GM10847 (cell line): Measurements from ENCODE around the gene SPNS3.

Experiments used
- POLR2A ChIP-seq: IDR thresholded peaks from 2 replicates; pipeline ENCODE4 v1.6.1; 2011; ENCODE audit not compliant: insufficient read length; ENCODE audit errors: extremely low read depth

The SPNS3 gene

DNA sequence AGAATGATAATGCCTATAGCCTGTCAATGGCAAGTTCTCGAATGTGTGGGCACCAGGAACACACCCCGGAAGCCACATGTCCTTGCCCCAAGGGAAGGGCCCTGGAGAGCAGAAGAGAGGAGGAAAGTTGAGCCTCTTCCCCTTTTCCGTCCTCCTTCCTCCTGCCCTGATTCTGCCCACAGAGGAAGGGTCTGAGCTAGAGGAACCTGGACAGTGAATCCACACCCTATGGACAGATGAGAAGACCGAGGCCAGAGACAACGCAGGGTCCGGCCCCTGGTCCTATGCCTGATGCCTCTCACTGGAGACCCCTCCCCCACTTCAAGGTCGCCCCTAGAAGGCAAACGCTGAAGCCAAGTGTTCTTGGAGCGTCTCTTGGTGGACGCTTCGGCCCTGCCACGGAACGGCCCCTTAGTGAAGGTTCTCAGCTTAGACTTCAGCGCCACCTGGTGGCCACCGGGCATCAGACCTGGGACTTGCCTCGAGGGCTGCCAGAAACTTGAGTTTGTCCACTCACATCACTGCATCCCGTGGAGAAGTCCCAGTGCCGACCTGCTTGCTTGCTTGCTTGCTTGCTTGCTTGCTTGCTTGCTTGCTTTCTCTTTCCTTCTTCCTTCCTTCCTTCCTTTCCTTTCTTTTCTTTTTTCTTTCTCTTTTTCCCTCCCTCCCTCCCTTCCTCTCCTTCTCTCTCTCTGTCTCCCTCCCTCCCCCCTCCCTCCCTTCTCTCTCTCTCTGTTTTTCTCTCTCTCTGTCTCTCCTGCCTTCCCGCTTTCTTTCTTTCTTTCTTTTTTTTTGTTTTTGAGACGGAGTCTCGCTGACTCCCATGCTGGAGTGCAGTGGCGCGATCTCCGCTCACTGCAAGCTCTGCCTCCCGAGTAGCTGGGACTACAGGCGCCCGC, 20.6 kb upstream of the SPNS3 start:
- TF ChIP-seq POLR2A = no peak

GRCh38 chr17:4417129-4417667, 16.5 kb upstream of the SPNS3 start:
- TF ChIP-seq POLR2A = no peak

GRCh38 chr17:4420692-4421131, 13.0 kb upstream of the SPNS3 start:
- no peak for TF ChIP-seq POLR2A

GRCh38 chr17:4422864-4423263, 10.9 kb upstream of the SPNS3 start:
- TF ChIP-seq POLR2A = no peak

GRCh38 chr17:4425398-4425797, 8.3 kb upstream of the SPNS3 start:
- TF ChIP-seq POLR2A = no peak

- TF ChIP-seq POLR2A = no peak
These were observed 7.1 kb upstream of the SPNS3 start for GRCh38 chr17:4426499-4427208.

- no peak for TF ChIP-seq POLR2A
These were observed 6.2 kb upstream of the SPNS3 start for GRCh38 chr17:4427505-4427904.

- TF ChIP-seq POLR2A = no peak
These were observed 2.6 kb downstream of the SPNS3 start for GRCh38 chr17:4436381-4436780.

- no peak for TF ChIP-seq POLR2A
These were observed 3.1 kb downstream of the SPNS3 start for GRCh38 chr17:4436846-4437245.

DNA sequence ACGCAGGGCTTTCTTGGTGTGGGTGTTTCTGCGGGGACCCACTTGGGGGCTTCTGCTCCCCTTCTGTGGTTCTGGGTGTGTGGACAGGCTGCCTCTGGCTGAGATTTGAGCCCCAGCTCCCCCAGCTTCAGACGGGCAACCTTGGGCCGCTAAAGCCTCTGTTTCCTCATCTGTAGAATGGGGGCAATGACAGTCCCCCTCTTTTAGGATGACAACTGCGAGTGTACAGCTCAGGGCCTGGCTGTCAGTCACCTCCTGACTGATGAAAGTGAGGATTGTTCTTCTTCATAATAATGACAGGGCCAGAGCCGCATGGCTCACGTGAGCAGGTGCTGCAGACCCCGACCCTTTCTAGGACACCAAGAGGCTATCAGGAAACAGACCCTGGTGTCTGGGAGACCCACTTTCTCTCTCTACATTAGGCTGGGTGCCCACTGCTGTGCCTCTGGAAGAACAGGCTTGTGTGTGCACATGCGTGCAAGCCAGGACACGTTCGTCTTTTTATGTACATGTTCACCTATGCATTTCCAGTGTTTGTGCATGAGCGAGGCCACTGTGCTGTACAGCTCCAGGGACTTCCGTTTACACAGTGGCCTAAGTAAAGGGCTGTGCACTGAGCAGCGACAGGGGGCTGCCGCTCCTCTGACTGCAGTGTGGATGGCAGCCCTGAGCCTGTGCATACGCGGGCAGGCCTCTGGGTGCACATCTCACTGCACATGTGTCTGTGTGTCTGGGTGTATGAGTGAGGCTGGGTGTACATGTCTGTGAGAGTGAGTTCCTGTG, 4.6 kb downstream of the SPNS3 start:
- TF ChIP-seq POLR2A = no peak

GRCh38 chr17:4440021-4440420, 6.3 kb downstream of the SPNS3 start:
- no peak for TF ChIP-seq POLR2A

DNA sequence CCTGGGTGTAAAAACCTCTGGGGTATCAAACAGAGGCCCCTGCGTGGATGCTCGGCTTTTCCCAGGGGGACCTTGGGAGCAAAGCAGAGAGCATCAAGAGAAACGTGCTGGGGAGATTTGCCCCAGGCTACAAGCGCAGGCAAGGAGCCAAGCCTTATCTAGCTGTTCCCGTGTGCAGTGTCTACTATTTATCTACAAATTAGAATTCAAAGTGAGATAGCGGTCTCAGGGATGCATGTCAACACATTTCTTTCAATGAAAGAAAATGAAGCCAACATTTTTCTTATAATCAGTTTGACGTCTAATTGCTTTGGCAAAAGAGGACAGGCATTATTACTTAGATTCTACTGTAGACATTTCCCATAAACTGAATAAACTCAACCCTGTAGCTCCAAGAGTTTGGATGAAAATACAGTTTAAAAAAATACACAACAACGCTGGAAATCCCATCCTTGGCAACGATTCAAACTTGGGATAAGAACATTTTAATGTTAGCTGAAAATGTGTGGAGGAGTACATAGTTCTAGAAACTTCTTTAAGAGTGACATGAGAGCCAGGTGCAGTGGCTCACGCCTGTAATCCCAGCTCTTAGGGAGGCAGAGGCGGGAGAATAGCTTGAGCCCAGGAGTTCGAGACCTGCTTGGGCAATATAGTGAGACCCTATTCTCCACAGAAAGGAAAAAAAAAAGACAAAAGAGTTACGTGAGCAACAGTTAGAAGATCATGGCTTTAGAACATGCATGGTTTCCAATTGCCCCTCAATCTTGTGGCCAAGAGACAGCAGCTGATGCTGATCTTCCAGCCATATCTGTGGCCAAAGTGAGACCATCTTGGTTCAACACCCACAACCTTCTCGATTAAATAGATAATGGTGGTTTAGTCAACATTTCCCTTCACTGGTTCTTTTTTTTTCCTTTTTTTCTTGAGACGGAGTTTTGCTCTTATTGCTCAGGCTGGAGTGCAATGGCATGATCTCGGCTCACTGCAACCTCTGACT, 7.2 kb downstream of the SPNS3 start:
- TF ChIP-seq POLR2A = no peak

GRCh38 chr17:4442582-4442981, 8.8 kb downstream of the SPNS3 start:
- TF ChIP-seq POLR2A = no peak

GRCh38 chr17:4443476-4443875, 9.7 kb downstream of the SPNS3 start:
- no peak for TF ChIP-seq POLR2A
